ENCODE results near the gene MRM3.
"Not testable (repeated sequence)": the region's sequence is repeated elsewhere in the genome, so short reads cannot be mapped to it uniquely, and the experiment has no call there.

MRM3 gene

GRCh38 chr17:828761-829160, 46.6 kb downstream of the MRM3 start:
- DNase-seq = no peak

GRCh38 chr17:829614-830013, 47.5 kb downstream of the MRM3 start:
- DNase-seq = not testable (repeated sequence)

GRCh38 chr17:830381-830780, 48.2 kb downstream of the MRM3 start:
- no peak for DNase-seq

GRCh38 chr17:830950-831349, 48.8 kb downstream of the MRM3 start:
- no peak for DNase-seq

GRCh38 chr17:834136-834535, 52.0 kb downstream of the MRM3 start:
- no peak for DNase-seq

GRCh38 chr17:835263-835662, 53.1 kb downstream of the MRM3 start:
- DNase-seq = peak; percentile 79

GRCh38 chr17:835721-836120, 53.6 kb downstream of the MRM3 start:
- DNase-seq = not testable (repeated sequence)

GRCh38 chr17:836151-836550, 54.0 kb downstream of the MRM3 start:
- peak; percentile 68 for DNase-seq

- no peak for DNase-seq
Observed at GRCh38 chr17:838486-838885, 56.3 kb downstream of the MRM3 start.

GRCh38 chr17:841313-841712, 59.2 kb downstream of the MRM3 start:
- DNase-seq = no peak

All from right hindlimb (tissue), 1 donor.